Nephron progenitor cell (in vitro differentiated cells): ENCODE data around the gene TPCN1.
"Not testable (repeated sequence)": the region's sequence is repeated elsewhere in the genome, so short reads cannot be mapped to it uniquely, and the experiment has no call there.

Source experiments
- DNase-seq: peaks from one replicate; pipeline ENCODE4 v3.0.0; 2021
- H3K27ac Mint-ChIP-seq: 2 replicates; pipeline ENCODE4 v1.8.0; 2021; ENCODE audit warnings: mild to moderate bottlenecking, moderate library complexity, mixed read lengths
- H3K27me3 Mint-ChIP-seq: 2 replicates; pipeline ENCODE4 v1.8.0; 2021; ENCODE audit warnings: mild to moderate bottlenecking, low read depth, mixed read lengths; ENCODE audit not compliant: poor library complexity
- H3K36me3 Mint-ChIP-seq: 2 replicates; pipeline ENCODE4 v1.8.0; 2021; ENCODE audit warnings: low read depth, mixed read lengths
- H3K4me1 Mint-ChIP-seq: 2 replicates; pipeline ENCODE4 v1.8.0; 2021; ENCODE audit warnings: mixed read lengths
- H3K4me3 Mint-ChIP-seq: 2 replicates; pipeline ENCODE4 v1.8.0; 2021; ENCODE audit warnings: mild to moderate bottlenecking, moderate library complexity, mixed read lengths
- H3K9me3 Mint-ChIP-seq: 2 replicates; pipeline ENCODE4 v1.8.0; 2021; ENCODE audit warnings: mild to moderate bottlenecking, moderate library complexity, mixed read lengths
- CTCF ChIP-seq: fragments of 200-600 bp; sonication (generic); IDR thresholded peaks from 2 replicates; pipeline ENCODE4 v1.5.0; 2021; ENCODE audit warnings: antibody characterized with exemption

TPCN1 gene

GRCh38 chr12:113203852-113204760 is 17.2 kb upstream of the TPCN1 start:
- TF ChIP-seq CTCF: no peak
- no peak for DNase-seq
- H3K36me3 Mint-ChIP-seq: peaks cover 11% of the 10 kb centered on the region

GRCh38 chr12:113204804-113205203 is 16.5 kb upstream of the TPCN1 start:
- TF ChIP-seq CTCF: no peak
- no peak for DNase-seq
- Mint-ChIP-seq H3K27ac (peak overlapping the region; percentile 80), H3K4me3 (no peak overlapping the region), H3K9me3 (peaks cover 9% of the 10 kb centered on the region), H3K27me3 (peaks cover 1% of the 10 kb centered on the region), H3K36me3 (peaks cover 11% of the 10 kb centered on the region), H3K4me1 (peaks cover 16% of the 10 kb centered on the region)

More at GRCh38 chr12:113203852-113204760, 17.2 kb upstream of the TPCN1 start:
- Mint-ChIP-seq H3K4me3 (no peak overlapping the region), H3K27me3 (peaks cover 2% of the 10 kb centered on the region), H3K9me3 (peaks cover 9% of the 10 kb centered on the region), H3K4me1 (peaks cover 16% of the 10 kb centered on the region), H3K27ac (peak overlapping the region; percentile 79)

- H3K27me3 Mint-ChIP-seq, H3K27ac Mint-ChIP-seq: not testable (repeated sequence)
- peaks cover 11% of the 10 kb centered on the region for H3K36me3 Mint-ChIP-seq
Measured at GRCh38 chr12:113206802-113207201, 14.5 kb upstream of the TPCN1 start.

GRCh38 chr12:113207613-113208040 is 13.6 kb upstream of the TPCN1 start:
- Mint-ChIP-seq H3K27me3 (no peaks in the 10 kb centered on the region), H3K4me3 (no peak overlapping the region), H3K27ac (peak overlapping the region; percentile 50)

More at GRCh38 chr12:113206802-113207201, 14.5 kb upstream of the TPCN1 start:
- not testable (repeated sequence) for DNase-seq, H3K9me3 Mint-ChIP-seq, H3K4me3 Mint-ChIP-seq
- H3K4me1 Mint-ChIP-seq: peaks cover 16% of the 10 kb centered on the region

GRCh38 chr12:113208041-113208934 is 13.0 kb upstream of the TPCN1 start:
- H3K27ac Mint-ChIP-seq: peak overlapping the region; percentile 87
- H3K4me3 Mint-ChIP-seq: no peak overlapping the region
- TF ChIP-seq CTCF: no peak
- peaks cover 11% of the 10 kb centered on the region for H3K36me3 Mint-ChIP-seq
- H3K27me3 Mint-ChIP-seq: no peaks in the 10 kb centered on the region
- peaks cover 9% of the 10 kb centered on the region for H3K9me3 Mint-ChIP-seq
- DNase-seq: no peak
- peaks cover 16% of the 10 kb centered on the region for H3K4me1 Mint-ChIP-seq

More at GRCh38 chr12:113207613-113208040, 13.6 kb upstream of the TPCN1 start:
- H3K36me3 Mint-ChIP-seq: peaks cover 11% of the 10 kb centered on the region
- no peak for DNase-seq
- peaks cover 16% of the 10 kb centered on the region for H3K4me1 Mint-ChIP-seq
- peaks cover 9% of the 10 kb centered on the region for H3K9me3 Mint-ChIP-seq
- TF ChIP-seq CTCF: no peak

GRCh38 chr12:113211160-113211559 is 10.1 kb upstream of the TPCN1 start:
- DNase-seq: no peak
- H3K9me3 Mint-ChIP-seq: peaks cover 7% of the 10 kb centered on the region
- peaks cover 9% of the 10 kb centered on the region for H3K36me3 Mint-ChIP-seq
- H3K4me1 Mint-ChIP-seq: peaks cover 17% of the 10 kb centered on the region
- no peak overlapping the region for H3K27ac Mint-ChIP-seq
- TF ChIP-seq CTCF: no peak
- no peaks in the 10 kb centered on the region for H3K27me3 Mint-ChIP-seq
- no peak overlapping the region for H3K4me3 Mint-ChIP-seq
